Activated CD4-positive, CD25-positive, alpha-beta regulatory T cell treated with anti-CD3 and anti-CD28 coated beads, Interleukin-2, amount 50 U/mL, for 16 hours (primary cell): Measurements from ENCODE around the gene KNOP1.
"Not testable (repeated sequence)": the region's sequence is repeated elsewhere in the genome, so short reads cannot be mapped to it uniquely, and the experiment has no call there.

Source experiments
- DNase-seq: peaks from one replicate; pipeline ENCODE4 v3.0.0-alpha.2; 2020; ENCODE audit warnings: low read depth, low spot score

KNOP1 gene

GRCh38 chr16:19741354-19741753 lies 23.3 kb upstream of the KNOP1 start:
- DNase-seq = no peak

GRCh38 chr16:19737306-19738038 lies 19.4 kb upstream of the KNOP1 start:
- no peak for DNase-seq

- no peak for DNase-seq
Observed at GRCh38 chr16:19735074-19735867, 17.2 kb upstream of the KNOP1 start.

- no peak for DNase-seq
Observed at GRCh38 chr16:19733551-19733950, 15.5 kb upstream of the KNOP1 start.

DNA sequence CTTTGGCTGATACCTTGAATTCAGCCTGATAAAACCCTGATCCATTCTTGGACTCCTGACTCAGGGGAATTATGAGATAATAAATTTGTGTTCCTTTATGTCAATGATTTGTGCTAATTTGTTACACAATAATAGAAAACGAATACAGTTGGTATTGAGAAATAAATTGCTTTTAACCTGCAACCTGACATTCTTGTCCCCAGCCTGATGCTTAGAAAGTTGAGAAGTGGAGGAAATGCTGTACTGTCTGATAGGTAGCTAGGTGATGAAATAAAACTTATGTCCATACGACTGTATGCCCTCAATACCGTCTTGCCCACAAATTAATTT lies 10.6 kb upstream of the KNOP1 start:
- DNase-seq = no peak

DNA sequence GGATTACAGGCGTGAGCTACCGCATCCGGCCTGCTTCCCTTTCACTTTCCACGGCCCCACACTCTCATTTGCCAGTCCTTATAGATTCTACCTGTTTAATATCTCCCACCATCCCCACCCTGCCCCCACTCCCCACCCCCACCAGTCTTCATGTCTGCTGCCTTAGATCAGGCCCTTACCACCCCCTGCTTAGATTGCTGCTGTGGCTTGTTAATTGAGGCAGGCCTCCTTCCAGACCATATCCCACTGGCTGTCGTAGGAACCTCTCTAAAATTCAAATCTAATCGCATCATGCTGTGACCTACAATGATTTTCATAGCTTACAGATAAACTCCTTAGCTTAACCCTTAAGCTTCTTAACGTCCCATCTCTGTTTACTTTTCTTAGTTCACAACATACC lies 5.0 kb upstream of the KNOP1 start:
- no peak for DNase-seq

- no peak for DNase-seq
Observed at GRCh38 chr16:19722269-19722952, 4.4 kb upstream of the KNOP1 start.

DNA sequence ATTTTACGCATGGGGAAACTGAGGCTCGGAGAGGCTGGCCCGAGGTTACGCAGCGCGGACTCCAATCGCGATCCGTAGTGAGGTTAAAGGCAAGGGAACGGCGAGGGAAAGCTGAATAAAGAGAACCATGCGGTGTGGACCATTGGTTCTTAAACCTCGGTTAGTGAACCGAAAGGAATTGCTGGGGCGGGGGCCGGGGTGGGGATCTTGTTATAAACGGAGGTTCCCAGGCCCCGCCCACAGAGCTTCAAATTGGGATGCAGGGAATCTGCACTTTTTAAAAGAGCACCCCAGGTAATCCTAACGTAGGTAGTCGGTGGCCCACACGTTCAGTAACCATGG lies 568 bp upstream of the KNOP1 start:
- DNase-seq = no peak

GRCh38 chr16:19717314-19717713 lies 713 bp downstream of the KNOP1 start:
- DNase-seq = no peak

DNA sequence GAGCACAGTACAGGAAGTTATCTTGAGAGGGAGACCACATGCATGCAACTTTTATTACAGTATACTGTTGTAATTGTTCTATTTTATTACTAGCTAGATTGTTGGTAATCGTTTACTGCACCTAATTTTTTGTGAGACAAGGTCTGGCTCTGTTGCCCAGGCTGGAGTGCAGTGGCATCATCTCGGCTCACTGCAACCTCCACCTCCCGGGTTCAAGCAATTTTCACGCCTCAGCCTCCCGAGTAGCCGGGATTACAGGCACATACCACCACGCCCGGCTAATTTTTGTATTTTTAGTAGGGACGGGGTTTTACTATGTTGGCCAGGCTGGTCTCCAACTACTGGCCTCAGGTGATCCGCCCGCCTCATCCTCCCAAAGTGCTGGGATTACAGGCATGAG lies 1.3 kb downstream of the KNOP1 start:
- DNase-seq = not testable (repeated sequence)

DNA sequence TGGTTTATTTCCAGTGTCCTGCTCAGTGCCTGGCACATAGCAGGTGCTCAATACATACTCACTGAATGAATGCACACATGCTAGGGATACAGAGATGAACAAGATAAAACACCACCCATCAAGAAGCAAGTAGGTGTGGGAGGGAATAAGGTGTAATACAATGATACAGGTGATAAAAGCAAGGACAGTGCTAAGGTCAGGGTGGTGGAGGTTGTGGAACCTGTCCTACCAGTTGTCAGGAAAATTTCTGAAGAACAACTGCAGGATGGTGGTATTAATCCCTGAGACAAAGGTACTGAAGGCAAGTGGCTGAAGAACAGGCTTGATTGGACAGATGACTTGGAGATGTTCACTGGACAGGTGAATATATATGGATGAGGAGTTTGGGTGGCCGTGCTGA lies 1.8 kb downstream of the KNOP1 start:
- no peak for DNase-seq

GRCh38 chr16:19715566-19715965 lies 2.5 kb downstream of the KNOP1 start:
- DNase-seq = no peak

GRCh38 chr16:19713697-19714096 lies 4.3 kb downstream of the KNOP1 start:
- no peak for DNase-seq

DNA sequence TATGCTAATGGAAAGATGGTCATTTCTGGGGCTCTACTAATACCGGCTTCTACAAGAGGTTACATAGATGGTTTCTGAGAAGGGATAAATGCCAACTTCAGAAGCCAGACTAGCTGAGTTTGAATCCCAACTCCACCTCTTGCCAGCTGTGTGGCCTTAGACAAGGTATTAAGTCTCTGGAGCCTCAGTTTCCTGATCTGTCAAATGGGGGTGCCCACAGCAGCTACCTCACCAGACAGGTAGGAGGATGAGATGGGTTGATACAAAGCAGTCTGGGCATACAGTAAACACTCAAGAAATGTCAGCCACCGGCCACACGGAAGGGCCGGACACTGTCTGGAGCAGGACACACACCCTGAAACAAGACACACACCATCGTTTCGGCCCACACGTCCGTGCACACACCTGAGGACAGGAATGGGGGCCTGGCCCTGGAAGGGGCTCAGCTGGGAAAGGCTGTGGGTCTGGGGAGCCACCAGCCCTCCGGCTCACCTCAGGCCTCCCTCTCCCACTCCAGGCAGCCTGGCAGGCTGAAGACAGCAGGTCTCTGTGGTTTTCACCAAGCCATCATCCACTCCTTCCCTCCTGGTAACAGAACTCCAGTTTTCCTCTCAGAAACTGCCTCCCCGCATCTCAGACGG lies 5.5 kb downstream of the KNOP1 start:
- no peak for DNase-seq

DNA sequence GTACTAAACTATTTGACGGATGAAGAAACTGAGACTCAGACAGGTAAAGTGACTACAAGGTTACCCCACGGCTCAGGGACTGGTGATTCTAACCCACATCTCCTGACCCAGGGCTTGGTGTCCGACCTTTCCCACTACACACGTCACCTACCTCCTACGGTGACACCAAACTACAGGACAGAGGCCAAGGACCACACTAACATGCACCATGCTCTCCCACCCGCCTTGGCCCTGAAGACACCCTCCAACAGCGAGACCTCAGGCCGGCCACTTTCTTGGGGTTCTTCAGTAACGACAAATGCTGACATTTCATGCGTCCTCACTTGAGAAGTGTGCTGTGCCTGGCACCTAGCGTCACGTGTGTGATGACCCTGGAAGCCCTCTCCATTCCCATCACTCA lies 6.4 kb downstream of the KNOP1 start:
- DNase-seq = no peak

GRCh38 chr16:19710991-19711545 lies 7.0 kb downstream of the KNOP1 start:
- no peak for DNase-seq

DNA sequence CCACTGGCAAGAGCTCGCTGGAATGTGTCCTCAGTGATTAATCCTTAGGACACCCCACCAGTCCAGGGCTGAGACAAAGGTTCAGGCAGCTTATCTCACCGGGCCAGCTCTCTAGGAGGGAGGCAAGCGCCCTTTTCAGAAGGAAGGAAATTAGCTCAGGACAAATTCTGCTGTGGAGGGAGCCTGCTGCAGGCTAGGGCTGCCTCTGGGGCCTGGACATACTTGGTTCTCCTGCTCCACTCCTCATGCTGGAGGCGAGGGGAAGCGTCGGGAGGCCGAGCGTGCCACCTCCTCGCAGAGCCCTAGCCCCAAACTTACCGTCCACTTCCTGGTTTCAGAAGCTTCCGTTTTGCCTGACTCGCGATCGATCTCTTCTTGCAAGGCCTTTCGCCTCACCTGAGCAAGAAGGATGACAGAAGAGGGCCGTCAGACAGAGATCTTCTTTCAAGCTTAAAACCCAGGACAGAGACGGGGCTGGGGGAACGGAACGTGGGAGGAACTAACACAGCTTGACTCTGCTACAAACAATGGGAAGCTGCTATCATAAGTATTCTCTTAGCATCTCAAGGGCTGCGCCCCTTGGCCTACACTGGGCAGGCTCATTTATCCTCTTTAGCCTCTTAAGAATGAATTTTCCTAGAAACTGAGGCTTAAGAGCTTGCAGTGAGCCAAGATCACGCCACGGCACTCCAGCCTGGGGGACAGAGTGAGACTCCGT lies 7.7 kb downstream of the KNOP1 start:
- no peak for DNase-seq

- no peak for DNase-seq
Observed at GRCh38 chr16:19709381-19710136, 8.5 kb downstream of the KNOP1 start.

DNA sequence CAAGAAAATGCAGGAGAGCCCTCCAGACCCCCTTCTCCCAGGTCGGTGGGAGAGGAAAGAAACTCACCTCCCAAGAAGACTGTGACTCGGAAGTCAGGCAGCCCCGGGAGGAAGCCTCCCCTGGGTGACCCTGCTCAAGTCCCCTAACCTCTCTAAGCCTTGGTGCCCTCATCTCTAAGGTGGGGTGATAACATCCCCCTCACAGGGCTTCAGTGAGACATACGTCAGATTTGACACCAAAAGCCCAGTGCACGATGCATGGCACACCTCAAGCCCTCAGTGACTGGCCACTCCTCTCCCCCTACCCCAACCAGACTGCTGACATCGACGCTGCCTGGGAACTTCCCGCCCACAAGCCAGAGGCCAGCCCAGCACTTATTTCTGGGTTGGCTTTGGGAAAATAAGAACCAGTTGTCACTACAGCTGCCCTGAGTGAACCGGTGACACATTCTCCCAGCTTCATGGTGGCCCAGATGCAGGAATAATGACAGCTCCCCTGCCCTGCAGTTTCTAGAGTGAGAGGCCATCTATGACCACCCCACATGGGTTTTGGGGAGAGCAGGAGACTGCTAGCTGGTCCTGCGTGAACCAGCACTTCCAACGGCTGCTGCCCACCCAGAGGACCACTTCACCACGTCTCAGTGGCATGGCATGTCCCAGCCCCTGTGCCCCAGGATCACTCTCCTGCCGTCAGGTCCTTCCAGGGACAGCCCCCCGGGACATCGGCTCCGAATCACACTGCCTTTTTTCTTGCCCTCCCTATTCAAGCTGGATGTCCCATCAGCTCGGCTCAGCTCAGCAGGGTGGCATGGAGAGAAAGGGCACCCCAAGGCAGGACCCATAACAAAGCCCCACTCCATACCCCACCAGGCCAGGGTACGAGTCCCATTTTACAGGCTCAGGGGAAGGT lies 9.5 kb downstream of the KNOP1 start:
- DNase-seq = no peak
